Left renal pelvis (tissue), 4 donors: ENCODE results near the gene IP6K3. TPM values are rescaled to one million over a fixed set of nuclear protein-coding genes. Genes with fewer than 3 reads are reported as not detected.

ENCODE experiments used
- DNase-seq, 4 donors: peaks; one replicate each; pipeline ENCODE4 v3.0.0-alpha.2; 2013; ENCODE audit warnings: low read depth in 4 of 4, low spot score in 3 of 4
- polyA plus RNA-seq, 4 donors: library from polyadenylated mRNA; unstranded; fragments of 120-200 nt; gene quantifications; one replicate each; pipeline ENCODE4 v1.2.1, GENCODE V29; 2013; ENCODE audit not compliant: insufficient read length in 4 of 4

IP6K3 gene
- polyA plus RNA-seq, 4 donors, result 0.72 to 2.0 (median 1.1) TPM

DNA sequence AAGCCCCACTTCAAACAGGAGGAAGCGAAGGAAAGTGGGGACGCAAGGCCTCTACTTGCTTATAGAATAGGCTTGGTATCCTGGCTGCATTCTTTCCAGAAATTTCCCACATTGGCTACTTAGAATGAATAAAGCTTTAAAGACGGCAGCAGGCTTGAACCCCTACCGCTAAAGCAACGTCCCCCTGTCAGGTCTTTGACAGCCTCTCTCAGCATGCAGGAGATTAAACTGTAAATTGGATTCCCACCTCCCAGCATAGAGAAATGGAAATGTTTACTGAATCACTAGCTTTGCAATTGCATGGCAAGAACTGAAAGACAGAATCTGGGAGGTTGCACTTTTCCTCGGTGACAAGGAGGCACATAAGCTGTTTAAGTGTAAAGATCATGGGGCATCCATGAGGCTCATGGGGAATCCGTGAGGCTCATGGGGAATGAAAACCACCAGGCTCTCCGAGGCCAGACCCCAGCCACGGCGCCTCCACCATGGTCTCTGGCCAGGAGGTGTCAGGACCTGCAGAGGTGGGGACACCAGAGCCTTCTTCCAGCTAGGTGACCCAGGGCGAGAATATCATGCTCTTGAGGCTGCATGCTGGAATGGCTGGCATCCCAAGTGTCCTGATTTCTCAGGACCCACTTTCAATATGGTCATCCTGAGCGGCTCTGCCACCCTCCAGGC, 31.9 kb upstream of the IP6K3 start:
- no peak for DNase-seq

- no peak for DNase-seq
These were observed 31.0 kb upstream of the IP6K3 start for GRCh38 chr6:33777398-33778388.

DNA sequence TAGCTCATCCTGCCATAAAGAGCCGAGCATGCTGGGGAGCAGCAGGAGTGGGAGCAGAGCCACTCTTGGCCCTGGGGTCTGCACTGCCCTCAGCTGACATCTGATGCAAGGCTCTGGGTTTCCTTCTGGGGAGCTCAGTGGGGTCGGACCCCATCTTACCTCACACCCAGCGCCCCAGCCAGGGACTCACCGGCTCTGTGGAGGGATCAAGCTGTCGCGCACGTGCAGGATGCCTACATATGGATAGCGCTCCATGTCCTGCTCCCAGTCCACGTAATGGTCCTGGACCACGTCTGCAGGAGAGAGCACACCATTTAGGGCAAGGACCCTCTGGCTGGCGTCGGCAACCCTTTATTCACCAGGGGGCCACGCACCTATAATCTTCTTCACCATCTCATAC, 30.1 kb upstream of the IP6K3 start:
- DNase-seq, result no peak

GRCh38 chr6:33776186-33776585, 29.5 kb upstream of the IP6K3 start:
- no peak for DNase-seq

DNA sequence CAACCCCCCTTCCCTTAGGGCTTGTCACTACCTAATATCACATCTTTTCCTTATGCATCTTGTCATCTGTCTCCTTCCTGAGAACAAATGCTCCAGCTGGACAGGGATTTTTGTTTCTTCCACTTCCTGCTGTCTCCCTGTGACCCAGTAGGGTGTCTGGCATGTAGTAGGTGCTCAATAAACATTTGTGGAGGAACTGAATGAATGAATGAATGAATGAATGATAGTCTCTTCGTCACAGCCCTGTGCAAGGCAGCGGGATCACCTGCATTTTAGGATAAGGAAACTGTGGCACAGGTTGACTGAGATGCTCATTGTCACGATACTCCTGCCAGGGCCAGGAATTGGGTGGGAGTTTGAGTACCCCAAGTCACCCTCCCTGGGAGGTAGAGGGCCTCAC, 28.1 kb upstream of the IP6K3 start:
- no peak for DNase-seq

GRCh38 chr6:33772902-33773472, 26.3 kb upstream of the IP6K3 start:
- no peak for DNase-seq

GRCh38 chr6:33772082-33772830, 25.6 kb upstream of the IP6K3 start:
- DNase-seq, result no peak

DNA sequence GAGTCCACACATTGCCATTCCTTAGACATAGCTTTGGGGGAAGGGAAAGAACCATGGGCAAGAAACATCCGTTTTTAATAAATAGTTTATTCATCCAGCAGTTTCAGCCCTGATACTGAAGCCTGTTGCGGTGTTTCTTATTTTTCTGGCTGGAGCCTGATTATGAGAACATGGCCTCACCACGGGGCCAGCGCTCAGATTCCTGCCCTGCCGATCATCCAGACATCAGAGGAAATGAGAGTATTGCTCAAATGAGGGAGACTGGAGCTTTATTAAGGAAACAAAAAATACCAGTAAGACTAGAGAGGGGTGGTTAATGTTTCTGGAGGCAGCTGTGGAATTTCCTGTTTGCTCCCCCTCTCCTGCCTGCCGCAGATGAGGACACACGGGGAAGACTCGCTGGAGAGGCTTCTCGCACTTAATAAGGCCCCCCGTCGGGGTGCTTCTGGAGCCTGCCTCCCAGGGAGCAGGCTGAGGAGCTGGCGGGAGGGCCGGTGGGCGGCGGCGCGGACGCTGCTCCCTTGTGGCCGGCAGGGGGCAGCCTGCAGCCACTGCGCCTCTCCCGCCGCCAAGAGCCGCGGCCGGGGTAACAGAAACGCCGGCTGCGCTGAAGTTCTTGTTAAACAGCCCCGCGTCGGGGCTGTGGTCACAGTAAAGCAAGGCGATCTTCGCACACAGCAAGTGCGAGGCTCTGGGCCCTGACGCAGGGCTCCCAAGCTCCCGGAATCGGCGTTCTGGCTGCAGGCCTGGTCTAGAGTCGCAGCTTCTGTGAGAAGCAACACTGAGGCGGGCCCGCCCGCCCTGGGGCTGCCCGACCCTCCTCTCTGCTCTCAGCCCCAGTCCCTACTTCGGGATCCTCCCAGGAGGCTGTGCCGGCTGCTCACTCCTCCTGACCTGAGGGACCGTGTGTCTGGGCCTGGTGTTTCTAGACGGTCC, 24.7 kb upstream of the IP6K3 start:
- DNase-seq, result peak in 1 of 4 donors; percentile 58

GRCh38 chr6:33770833-33771145, 24.1 kb upstream of the IP6K3 start:
- DNase-seq, result no peak

DNA sequence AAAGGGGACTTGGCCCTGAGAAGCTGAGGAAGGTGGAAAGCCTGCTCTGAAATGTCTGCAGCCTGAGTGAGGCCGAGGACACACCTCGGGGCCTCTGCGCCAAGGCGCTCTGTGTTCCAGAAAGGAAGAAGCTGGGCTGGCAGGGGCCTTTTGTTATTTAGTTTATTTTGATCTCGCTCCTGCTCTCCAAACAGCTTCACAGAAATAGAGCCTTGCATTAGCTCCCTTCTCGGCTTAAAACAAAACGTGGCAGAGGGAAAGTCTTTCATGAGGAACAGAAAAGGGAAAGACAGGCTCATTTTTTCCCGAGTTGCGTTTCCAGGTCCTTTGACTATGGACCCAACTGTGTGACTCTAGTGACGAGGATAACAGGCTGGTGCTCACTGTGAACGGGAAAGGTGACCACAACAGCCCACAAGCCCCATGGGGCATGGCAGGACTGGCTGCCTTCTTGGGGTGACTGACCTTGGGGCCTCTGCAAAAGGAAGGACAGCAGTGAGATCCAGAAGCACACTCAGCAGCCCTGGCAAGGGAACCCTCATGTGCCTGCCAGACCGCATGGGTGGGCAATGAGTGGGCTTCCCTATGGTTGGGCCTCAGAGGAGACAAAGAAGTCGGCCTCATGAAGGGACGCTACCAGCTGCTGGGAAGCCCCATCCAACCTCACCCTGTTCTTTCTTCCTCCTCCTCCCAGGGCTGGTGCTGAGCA, 23.6 kb upstream of the IP6K3 start:
- DNase-seq, result no peak

GRCh38 chr6:33769248-33769821, 22.6 kb upstream of the IP6K3 start:
- DNase-seq, result no peak

GRCh38 chr6:33768644-33769120, 22.0 kb upstream of the IP6K3 start:
- no peak for DNase-seq

DNA sequence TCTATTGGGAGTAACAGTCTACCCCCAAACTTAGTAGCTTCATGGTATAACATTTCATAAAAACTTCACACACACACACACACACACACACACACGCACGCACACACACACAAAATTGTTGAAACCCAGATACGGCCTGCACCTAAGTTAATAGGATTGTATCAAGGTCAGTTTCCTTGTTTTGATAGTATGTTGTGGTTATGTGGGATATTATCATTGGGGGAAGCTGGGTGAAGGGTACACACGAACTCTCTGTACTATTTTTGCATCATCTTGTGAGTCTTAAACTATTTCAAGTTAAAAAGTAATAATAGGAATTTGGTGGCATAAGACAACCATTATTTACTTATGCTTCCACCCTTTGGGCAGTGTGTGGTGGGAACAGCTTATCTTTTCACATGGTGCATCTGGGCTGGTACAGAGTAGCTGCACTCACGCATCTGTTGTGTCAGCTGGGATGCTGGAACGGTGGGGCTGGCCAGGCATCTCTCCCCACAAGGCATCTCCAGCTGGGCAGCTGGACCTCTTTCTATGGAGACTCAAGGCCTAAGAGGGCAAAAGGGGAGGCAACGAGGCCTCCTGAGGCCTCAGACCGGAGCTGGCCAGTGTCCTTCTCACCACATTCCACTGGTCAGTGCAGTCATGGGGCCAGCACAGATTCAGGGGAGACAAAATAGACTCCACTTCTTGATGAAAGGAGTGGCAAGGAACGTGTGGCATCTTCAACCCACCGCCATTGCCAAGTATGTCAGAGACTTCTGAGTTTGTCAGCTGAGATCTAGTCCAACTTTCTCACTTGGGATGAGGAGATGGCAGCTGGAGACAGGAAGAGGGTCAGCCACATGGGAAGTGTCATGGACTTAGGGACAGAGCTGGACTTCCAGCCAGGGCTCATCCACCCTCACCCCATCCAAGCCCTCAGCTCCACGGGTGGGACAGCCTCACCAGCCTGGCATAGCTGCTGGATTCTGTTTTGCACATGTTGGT, 20.5 kb upstream of the IP6K3 start:
- no peak for DNase-seq

DNA sequence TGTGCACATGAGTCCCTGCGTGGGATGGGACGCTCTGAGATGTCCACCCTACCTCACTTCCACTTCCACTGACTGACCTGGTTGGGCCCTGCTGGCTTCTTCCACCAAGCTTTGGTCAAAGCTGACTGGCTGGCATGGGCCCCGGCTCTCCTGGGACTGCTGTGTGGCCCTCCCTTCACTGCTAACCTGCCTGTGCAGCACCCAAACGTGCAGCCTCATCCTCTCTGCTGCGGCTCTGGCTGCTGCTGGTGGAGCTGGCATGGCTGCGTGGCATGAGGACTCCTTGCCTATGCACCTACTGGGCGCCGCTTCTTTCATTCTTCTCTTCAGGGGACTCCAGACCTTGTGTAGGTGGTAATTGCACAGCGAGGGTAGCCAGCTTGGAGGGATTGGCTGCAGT, 18.7 kb upstream of the IP6K3 start:
- no peak for DNase-seq

GRCh38 chr6:33764036-33764435, 17.3 kb upstream of the IP6K3 start:
- no peak for DNase-seq

GRCh38 chr6:33763483-33763882, 16.8 kb upstream of the IP6K3 start:
- no peak for DNase-seq

- DNase-seq, result no peak
These were observed 16.0 kb upstream of the IP6K3 start for GRCh38 chr6:33762713-33763112.
